Measurements from ENCODE around the gene PDCL2. TPM values are rescaled to one million over a fixed set of nuclear protein-coding genes. Genes with fewer than 3 reads are reported as not detected.

Gene PDCL2
- total RNA-seq, 4 donors from 2014 or later, result not detected

- no peaks in the 10 kb centered on the region for H3K9me3 ChIP-seq
- H3K4me3 ChIP-seq, result no peak overlapping the region
- no peaks in the 10 kb centered on the region for H3K4me1 ChIP-seq
- DNase-seq (ENCODE audit: low spot score in 2 of 2), result no peak
- H3K36me3 ChIP-seq, result no peaks in the 10 kb centered on the region
- H3K27ac ChIP-seq, result no peak overlapping the region
- WGBS, result 89% methylated on average over 1 of the region's 1 CpG
- TF ChIP-seq CTCF (IDR thresholded peaks at IDR 0.05) (no peak), POLR2AphosphoS5 (IDR thresholded peaks at IDR 0.05) (no peak), POLR2A (IDR thresholded peaks at IDR 0.05) (no peak)
- H3K27me3 ChIP-seq, result no peaks in the 10 kb centered on the region
Measured at GRCh38 chr4:55617587-55618197, 25.6 kb upstream of the PDCL2 start.

GRCh38 chr4:55615008-55615407 lies 23.0 kb upstream of the PDCL2 start:
- no peak for TF ChIP-seq POLR2AphosphoS5 (IDR thresholded peaks at IDR 0.05)
- TF ChIP-seq EP300 (IDR thresholded peaks at IDR 0.05), result no peak
- no peak for TF ChIP-seq CTCF (IDR thresholded peaks at IDR 0.05)
- no peak for TF ChIP-seq POLR2A (IDR thresholded peaks at IDR 0.05)
- Histone ChIP-seq H3K4me3 (no peak overlapping the region), H3K4me1 (peaks cover under 1% of the 10 kb centered on the region), H3K27ac (no peak overlapping the region), H3K9me3 (no peaks in the 10 kb centered on the region), H3K27me3 (no peaks in the 10 kb centered on the region), H3K36me3 (no peaks in the 10 kb centered on the region)
- WGBS, result 85% methylated on average over 3 of the region's 3 CpGs
- no peak for DNase-seq (ENCODE audit: low spot score in 2 of 2)

- no peaks in the 10 kb centered on the region for H3K27me3 ChIP-seq
- WGBS, result 79% methylated on average over 3 of the region's 3 CpGs
- H3K36me3 ChIP-seq, result no peaks in the 10 kb centered on the region
- H3K9me3 ChIP-seq, result no peaks in the 10 kb centered on the region
- TF ChIP-seq CTCF (IDR thresholded peaks at IDR 0.05) (no peak), POLR2AphosphoS5 (IDR thresholded peaks at IDR 0.05) (no peak), POLR2A (IDR thresholded peaks at IDR 0.05) (no peak), EP300 (IDR thresholded peaks at IDR 0.05) (no peak)
- DNase-seq (ENCODE audit: low spot score in 2 of 2), result no peak
- no peak overlapping the region for H3K27ac ChIP-seq
- peaks cover 7% of the 10 kb centered on the region for H3K4me1 ChIP-seq
- no peak overlapping the region for H3K4me3 ChIP-seq
Measured at GRCh38 chr4:55613621-55614020, 21.6 kb upstream of the PDCL2 start.

- Histone ChIP-seq H3K4me1 (peaks cover 7% of the 10 kb centered on the region), H3K27ac (no peak overlapping the region), H3K9me3 (no peaks in the 10 kb centered on the region), H3K36me3 (no peaks in the 10 kb centered on the region), H3K4me3 (no peak overlapping the region), H3K27me3 (no peaks in the 10 kb centered on the region)
- WGBS, result 78% methylated on average over 3 of the region's 3 CpGs
- DNase-seq (ENCODE audit: low spot score in 2 of 2), result no peak
- TF ChIP-seq POLR2AphosphoS5 (IDR thresholded peaks at IDR 0.05) (no peak), CTCF (IDR thresholded peaks at IDR 0.05) (no peak), EP300 (IDR thresholded peaks at IDR 0.05) (no peak), POLR2A (IDR thresholded peaks at IDR 0.05) (no peak)
Measured at GRCh38 chr4:55612341-55612740, 20.3 kb upstream of the PDCL2 start.

- Histone ChIP-seq H3K9me3 (no peaks in the 10 kb centered on the region), H3K36me3 (no peaks in the 10 kb centered on the region), H3K4me1 (peaks cover 7% of the 10 kb centered on the region), H3K27me3 (no peaks in the 10 kb centered on the region), H3K4me3 (no peak overlapping the region), H3K27ac (no peak overlapping the region)
- 84% methylated on average over 3 of the region's 3 CpGs for WGBS
- TF ChIP-seq CTCF (IDR thresholded peaks at IDR 0.05), result no peak
- no peak for TF ChIP-seq POLR2AphosphoS5 (IDR thresholded peaks at IDR 0.05)
- no peak for TF ChIP-seq POLR2A (IDR thresholded peaks at IDR 0.05)
- no peak for DNase-seq (ENCODE audit: low spot score in 2 of 2)
Measured at GRCh38 chr4:55611358-55612059, 19.5 kb upstream of the PDCL2 start.

Measured in suprapubic skin (tissue), 4 donors.